LHCN-M2 (cell line): ENCODE data around the gene FAM184B. TPM values are rescaled to one million over a fixed set of nuclear protein-coding genes. Genes with fewer than 3 reads are reported as not detected.

Experiments
- DNase-seq: peaks from one replicate; pipeline ENCODE4 v3.0.0-alpha.2; 2012; ENCODE audit warnings: low read depth
- total RNA-seq: library from RNA; depleted of rRNA; stranded (reverse); fragments of >200 nt; gene quantifications from 2 replicates; pipeline ENCODE4 v1.2.3, GENCODE V29; 2014; rRNA removed

Gene FAM184B
- total RNA-seq, 1 experiment from 2014 or later, result not detected

GRCh38 chr4:17583941-17584340 lies 197.5 kb downstream of the FAM184B start:
- no peak for DNase-seq

GRCh38 chr4:17583276-17583675 lies 198.1 kb downstream of the FAM184B start:
- no peak for DNase-seq

- DNase-seq, result peak; percentile 82
Observed at GRCh38 chr4:17580969-17581368, 200.5 kb downstream of the FAM184B start.

Other genes with a start within 250 kb of the FAM184B start
- gene LAP3, start 204.4 kb downstream of the FAM184B start, total RNA-seq, result 78.1 and 90.6 TPM in 2 replicates
- gene MED28, start 167.0 kb downstream of the FAM184B start, total RNA-seq, result 6.3 and 9.2 TPM in 2 replicates
- gene DCAF16, start 29.1 kb upstream of the FAM184B start, total RNA-seq, result 13.7 and 17.7 TPM in 2 replicates
- gene NCAPG, start 29.4 kb upstream of the FAM184B start, total RNA-seq, result 83.7 and 84.6 TPM in 2 replicates
- 27.6 and 29.8 TPM in 2 replicates for gene LCORL, start 240.1 kb upstream of the FAM184B start, total RNA-seq